B cell (primary cell): ENCODE results near the gene CCNDBP1.

Source experiments
- CTCF ChIP-seq: fragments of 200-600 bp; IDR thresholded peaks from one replicate; pipeline ENCODE4 v1.8.0; 2022; ENCODE audit warnings: antibody characterized with exemption, mild to moderate bottlenecking
- EZH2 ChIP-seq: IDR thresholded peaks from 2 replicates; pipeline ENCODE4 v1.6.1; 2012; ENCODE audit warnings: borderline replicate concordance, low read depth, mild to moderate bottlenecking, moderate library complexity, low read length; ENCODE audit not compliant: insufficient read depth, poor library complexity, severe bottlenecking

GRCh38 chr15:43199945-43200488 lies 14.8 kb downstream of the CCNDBP1 start:
- TF ChIP-seq CTCF (no peak), EZH2 (no peak)
